NT2/D1 (cell line): ENCODE data around the gene ARSI.
"Not testable (repeated sequence)": the region's sequence is repeated elsewhere in the genome, so short reads cannot be mapped to it uniquely, and the experiment has no call there.

Experiments used
- DNase-seq: peaks from one replicate; pipeline ENCODE4 v3.0.0-alpha.2; 2011; ENCODE audit warnings: low read depth, low spot score
- H3K27me3 ChIP-seq: 2 replicates; pipeline ENCODE4 v1.6.0; 2011; ENCODE audit warnings: mild to moderate bottlenecking; ENCODE audit not compliant: insufficient read length, insufficient read depth
- H3K36me3 ChIP-seq: 2 replicates; pipeline ENCODE4 v1.6.1; 2011; ENCODE audit warnings: mild to moderate bottlenecking, low read length, mixed read lengths; ENCODE audit not compliant: insufficient read depth, insufficient read length
- H3K4me1 ChIP-seq: 2 replicates; pipeline ENCODE4 v1.5.1; 2011; ENCODE audit not compliant: insufficient read depth, insufficient read length
- H3K4me3 ChIP-seq: 2 replicates; pipeline ENCODE4 v1.5.1; 2011; ENCODE audit warnings: low read depth; ENCODE audit not compliant: insufficient read length
- H3K9ac ChIP-seq: 2 replicates; pipeline ENCODE4 v1.6.0; 2011; ENCODE audit warnings: low read depth; ENCODE audit not compliant: insufficient read length
- H3K9me3 ChIP-seq: 2 replicates; pipeline ENCODE4 v1.5.1; 2011; ENCODE audit warnings: mild to moderate bottlenecking, low read length; ENCODE audit not compliant: insufficient read depth
- SUZ12 ChIP-seq: IDR thresholded peaks from 2 replicates; pipeline ENCODE4 v1.6.1; 2011; ENCODE audit not compliant: insufficient read length, insufficient read depth; ENCODE audit errors: extremely low read depth
- YY1 ChIP-seq: IDR thresholded peaks from 2 replicates; pipeline ENCODE4 v1.6.1; 2011; ENCODE audit not compliant: insufficient read length, insufficient read depth
- ZNF274 ChIP-seq: IDR thresholded peaks from 2 replicates; pipeline ENCODE4 v1.6.1; 2011; ENCODE audit warnings: mild to moderate bottlenecking, low read depth, low read length

Gene ARSI

DNA sequence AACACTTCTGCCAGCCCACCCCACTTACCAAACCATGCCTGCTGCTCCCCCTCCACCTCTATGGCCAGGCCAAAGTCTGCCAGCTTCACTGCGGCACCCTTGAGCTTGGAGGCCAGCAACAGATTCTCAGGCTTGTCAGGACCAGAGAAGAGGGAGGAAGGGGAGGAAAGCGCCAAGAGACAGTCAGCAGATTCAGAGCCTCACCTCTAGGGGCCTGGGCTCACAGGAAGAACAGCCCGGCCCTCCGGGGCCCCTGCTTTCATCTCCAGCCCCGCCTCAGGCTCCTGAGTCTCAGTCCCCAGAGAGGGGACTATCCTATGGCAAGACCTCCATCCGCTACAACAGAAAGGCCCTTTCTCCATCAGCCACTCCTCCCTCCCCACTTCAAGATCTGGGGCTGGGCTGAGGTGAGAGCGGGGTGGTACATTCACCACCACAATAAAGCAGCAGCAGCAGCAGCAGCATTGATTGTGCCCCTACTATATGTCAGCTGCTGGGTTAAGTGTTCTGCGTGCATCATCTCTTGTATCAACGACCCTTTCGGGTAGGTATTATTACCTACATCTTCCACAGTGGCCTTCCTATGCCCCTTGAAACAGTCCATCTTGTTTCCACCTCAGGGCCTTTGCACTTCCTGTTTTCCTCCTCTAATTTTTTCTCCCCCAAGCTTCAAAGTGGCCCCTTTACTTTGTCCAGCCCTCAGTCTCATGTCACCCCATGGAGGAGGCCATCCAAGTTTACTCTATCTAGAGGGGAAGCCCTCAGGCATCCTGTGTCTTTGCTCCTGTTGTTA lies 49.1 kb downstream of the ARSI start:
- no peaks in the 10 kb centered on the region for H3K36me3 ChIP-seq
- H3K4me3 ChIP-seq, result no peak overlapping the region
- no peaks in the 10 kb centered on the region for H3K27me3 ChIP-seq
- H3K9ac ChIP-seq, result no peak overlapping the region
- H3K4me1 ChIP-seq, result no peaks in the 10 kb centered on the region
- H3K9me3 ChIP-seq, result no peaks in the 10 kb centered on the region
- TF ChIP-seq ZNF274, result no peak
- TF ChIP-seq YY1, result no peak
- TF ChIP-seq SUZ12, result no peak
- no peak for DNase-seq

DNA sequence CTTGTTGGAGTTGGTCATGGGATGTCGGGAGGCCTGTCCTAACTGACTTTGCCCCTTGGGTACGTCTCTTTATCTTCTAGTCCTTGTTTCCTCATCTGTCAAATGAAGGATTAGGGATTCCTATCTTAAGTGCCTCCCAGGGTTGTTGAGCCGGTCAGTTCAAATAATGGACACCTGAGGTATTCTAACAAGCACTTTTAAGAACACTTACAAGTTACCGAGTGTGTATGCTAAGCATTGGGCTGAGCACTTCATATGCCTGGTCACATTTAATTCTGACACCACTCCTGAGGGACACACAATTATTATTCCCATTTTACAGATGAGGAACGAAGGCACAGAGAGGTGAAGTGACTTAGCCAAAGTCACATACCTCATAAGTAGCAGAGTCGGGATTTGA lies 50.2 kb downstream of the ARSI start:
- no peaks in the 10 kb centered on the region for H3K4me1 ChIP-seq
- no peaks in the 10 kb centered on the region for H3K36me3 ChIP-seq
- H3K4me3 ChIP-seq, result no peak overlapping the region
- no peaks in the 10 kb centered on the region for H3K9me3 ChIP-seq
- DNase-seq, result no peak
- no peak overlapping the region for H3K9ac ChIP-seq
- no peak for TF ChIP-seq ZNF274
- TF ChIP-seq YY1, result no peak
- no peak for TF ChIP-seq SUZ12
- no peaks in the 10 kb centered on the region for H3K27me3 ChIP-seq

GRCh38 chr5:150251504-150251903 lies 51.2 kb downstream of the ARSI start:
- Histone ChIP-seq H3K36me3 (no peaks in the 10 kb centered on the region), H3K27me3 (no peaks in the 10 kb centered on the region)
- no peak for TF ChIP-seq SUZ12
- no peak for TF ChIP-seq YY1
- no peak for TF ChIP-seq ZNF274

DNA sequence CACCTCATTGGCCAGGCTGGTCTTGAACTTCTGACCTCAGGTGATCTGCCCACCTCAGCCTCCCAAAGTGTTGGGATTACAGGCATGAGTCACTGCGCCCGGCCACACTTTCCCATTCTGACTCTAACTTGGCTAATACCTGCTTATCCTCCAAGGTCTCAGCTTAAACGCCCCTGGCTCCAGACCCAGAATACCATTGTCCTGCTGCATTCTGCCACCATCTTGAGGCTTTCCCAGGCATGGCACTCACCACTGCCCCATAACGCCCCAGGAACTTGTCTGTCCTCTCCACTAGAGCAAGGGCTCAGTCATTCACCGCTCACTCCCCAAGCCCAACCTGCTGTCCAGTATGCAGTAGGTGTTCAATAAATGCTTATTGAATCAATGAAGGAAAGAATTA lies 53.0 kb downstream of the ARSI start:
- TF ChIP-seq YY1 (no peak), ZNF274 (no peak), SUZ12 (no peak)
- DNase-seq, result no peak

More at GRCh38 chr5:150251504-150251903, 51.2 kb downstream of the ARSI start:
- DNase-seq, result no peak
- Histone ChIP-seq H3K9me3 (no peaks in the 10 kb centered on the region), H3K4me3 (no peak overlapping the region), H3K9ac (no peak overlapping the region), H3K4me1 (no peaks in the 10 kb centered on the region)

DNA sequence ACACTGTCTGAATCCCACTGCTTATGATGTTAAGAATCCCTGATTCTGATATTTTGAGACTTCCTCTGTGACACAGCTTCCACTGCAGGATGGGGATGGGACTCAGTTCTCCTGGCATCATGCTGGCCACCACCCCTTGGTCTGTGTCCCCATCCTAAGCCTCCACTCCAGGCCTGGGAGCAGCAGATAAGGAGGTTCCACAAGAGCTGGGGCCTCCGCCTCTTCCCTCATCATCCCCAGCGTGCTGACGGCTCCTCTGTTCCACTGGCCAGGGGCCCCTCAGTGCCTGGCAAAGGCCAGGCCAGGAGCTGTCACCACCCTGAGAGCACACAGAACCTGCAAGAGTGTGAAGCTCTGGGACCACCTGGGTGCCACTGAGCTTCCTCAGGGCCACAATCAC lies 53.8 kb downstream of the ARSI start:
- no peak for DNase-seq
- Histone ChIP-seq H3K4me3 (no peak overlapping the region), H3K27me3 (no peaks in the 10 kb centered on the region), H3K36me3 (no peaks in the 10 kb centered on the region), H3K9ac (no peak overlapping the region), H3K9me3 (no peaks in the 10 kb centered on the region), H3K4me1 (no peaks in the 10 kb centered on the region)
- TF ChIP-seq SUZ12 (no peak), YY1 (no peak), ZNF274 (no peak)

More for the DNA sequence above, 53.0 kb downstream of the ARSI start:
- Histone ChIP-seq H3K36me3 (no peaks in the 10 kb centered on the region), H3K9me3 (no peaks in the 10 kb centered on the region), H3K27me3 (no peaks in the 10 kb centered on the region), H3K4me1 (no peaks in the 10 kb centered on the region), H3K9ac (no peak overlapping the region), H3K4me3 (no peak overlapping the region)

GRCh38 chr5:150248493-150248892 lies 54.2 kb downstream of the ARSI start:
- H3K4me3 ChIP-seq, H3K27me3 ChIP-seq, DNase-seq, H3K4me1 ChIP-seq, H3K36me3 ChIP-seq, H3K9me3 ChIP-seq, H3K9ac ChIP-seq: not testable (repeated sequence)

- DNase-seq, result no peak
- Histone ChIP-seq H3K4me1 (no peaks in the 10 kb centered on the region), H3K36me3 (no peaks in the 10 kb centered on the region), H3K9ac (no peak overlapping the region), H3K27me3 (no peaks in the 10 kb centered on the region), H3K9me3 (no peaks in the 10 kb centered on the region), H3K4me3 (no peak overlapping the region)
- no peak for TF ChIP-seq YY1
- TF ChIP-seq ZNF274, result no peak
- no peak for TF ChIP-seq SUZ12
These were observed 55.0 kb downstream of the ARSI start for GRCh38 chr5:150247726-150248125.
